Osteocyte (in vitro differentiated cells): ENCODE data around the gene ARHGEF37. TPM values are rescaled to one million over a fixed set of nuclear protein-coding genes. Genes with fewer than 3 reads are reported as not detected.

Source experiments
- DNase-seq: peaks from one replicate; pipeline ENCODE4 v3.0.0; 2021; ENCODE audit warnings: mixed read lengths; ENCODE audit not compliant: unreplicated experiment; ENCODE audit errors: extremely low spot score
- H3K27ac Mint-ChIP-seq: one replicate; pipeline ENCODE4 v1.8.0; 2021; ENCODE audit warnings: mild to moderate bottlenecking, mixed read lengths; ENCODE audit not compliant: unreplicated experiment
- H3K27me3 Mint-ChIP-seq: one replicate; pipeline ENCODE4 v1.8.0; 2021; ENCODE audit warnings: mixed read lengths; ENCODE audit not compliant: unreplicated experiment
- H3K36me3 Mint-ChIP-seq: one replicate; pipeline ENCODE4 v1.8.0; 2021; ENCODE audit warnings: mixed read lengths; ENCODE audit not compliant: unreplicated experiment
- H3K4me1 Mint-ChIP-seq: one replicate; pipeline ENCODE4 v1.8.0; 2021; ENCODE audit warnings: mixed read lengths; ENCODE audit not compliant: unreplicated experiment
- H3K4me3 Mint-ChIP-seq: one replicate; pipeline ENCODE4 v1.8.0; 2021; ENCODE audit warnings: mild to moderate bottlenecking, moderate library complexity, mixed read lengths; ENCODE audit not compliant: unreplicated experiment
- H3K9me3 Mint-ChIP-seq: one replicate; pipeline ENCODE4 v1.8.0; 2021; ENCODE audit warnings: mixed read lengths; ENCODE audit not compliant: unreplicated experiment
- total RNA-seq: library from RNA; stranded (reverse); gene quantifications from 2 replicates; pipeline ENCODE4 v1.2.1, GENCODE V29; 2021
- TF ChIP-seq, protein P1 (sequence below): fragments of 200-600 bp; sonication (generic); IDR thresholded peaks from 2 replicates; pipeline ENCODE4 v1.5.0; 2021; ENCODE audit warnings: antibody characterized with exemption, mild to moderate bottlenecking, moderate library complexity

ARHGEF37 gene
- total RNA-seq, 1 donor from 2014 or later = 8.9 TPM

DNA sequence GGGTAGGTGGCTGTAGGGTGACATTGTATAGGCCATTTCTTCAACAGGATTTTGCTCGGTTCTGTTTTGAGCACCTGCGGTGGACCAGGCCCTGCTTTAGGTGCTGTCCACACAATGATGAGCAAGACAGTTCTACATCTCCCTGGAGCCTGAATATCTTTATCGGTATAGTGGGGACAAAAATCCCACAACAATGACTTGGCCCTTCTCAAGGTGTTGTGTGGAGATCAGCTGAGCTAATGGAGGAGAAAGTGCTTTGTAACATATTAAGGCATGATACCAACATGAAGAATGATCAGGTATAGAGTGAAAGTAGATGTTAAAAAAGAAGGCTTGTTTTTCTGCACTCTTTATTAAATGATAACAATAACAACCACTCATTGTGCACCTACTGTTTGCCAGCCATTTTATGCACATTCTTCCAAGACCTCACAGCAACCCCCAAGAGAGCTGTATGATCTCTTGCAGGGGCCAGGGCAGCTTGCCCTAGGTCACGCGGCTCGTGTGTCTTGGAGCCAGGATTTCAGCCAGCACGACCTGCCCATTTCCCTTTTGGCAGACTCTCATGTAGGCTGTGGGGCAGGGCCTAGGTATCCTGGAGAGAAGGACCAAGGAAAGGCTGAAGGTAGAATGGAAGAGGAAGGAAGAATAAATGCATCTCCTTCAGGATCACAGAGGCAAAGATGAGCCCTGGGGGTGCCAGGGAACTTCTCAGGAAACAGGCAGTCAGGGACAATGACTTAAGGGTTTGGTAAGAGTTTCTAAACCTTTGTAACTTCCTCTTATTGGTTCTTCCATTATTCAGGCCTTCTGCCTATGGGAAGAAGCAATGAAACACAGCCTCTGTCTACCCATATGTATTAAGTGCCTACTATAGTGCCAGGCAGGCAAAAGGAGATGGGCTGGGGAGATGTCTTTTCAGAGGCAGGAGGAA lies 98.8 kb downstream of the ARHGEF37 start:
- H3K27ac Mint-ChIP-seq = no peak overlapping the region
- H3K36me3 Mint-ChIP-seq = no peaks in the 10 kb centered on the region
- no peaks in the 10 kb centered on the region for H3K9me3 Mint-ChIP-seq
- peaks cover 65% of the 10 kb centered on the region for H3K27me3 Mint-ChIP-seq
- no peak overlapping the region for H3K4me3 Mint-ChIP-seq
- H3K4me1 Mint-ChIP-seq = no peaks in the 10 kb centered on the region
- no peak for DNase-seq
- TF ChIP-seq, protein P1, sequence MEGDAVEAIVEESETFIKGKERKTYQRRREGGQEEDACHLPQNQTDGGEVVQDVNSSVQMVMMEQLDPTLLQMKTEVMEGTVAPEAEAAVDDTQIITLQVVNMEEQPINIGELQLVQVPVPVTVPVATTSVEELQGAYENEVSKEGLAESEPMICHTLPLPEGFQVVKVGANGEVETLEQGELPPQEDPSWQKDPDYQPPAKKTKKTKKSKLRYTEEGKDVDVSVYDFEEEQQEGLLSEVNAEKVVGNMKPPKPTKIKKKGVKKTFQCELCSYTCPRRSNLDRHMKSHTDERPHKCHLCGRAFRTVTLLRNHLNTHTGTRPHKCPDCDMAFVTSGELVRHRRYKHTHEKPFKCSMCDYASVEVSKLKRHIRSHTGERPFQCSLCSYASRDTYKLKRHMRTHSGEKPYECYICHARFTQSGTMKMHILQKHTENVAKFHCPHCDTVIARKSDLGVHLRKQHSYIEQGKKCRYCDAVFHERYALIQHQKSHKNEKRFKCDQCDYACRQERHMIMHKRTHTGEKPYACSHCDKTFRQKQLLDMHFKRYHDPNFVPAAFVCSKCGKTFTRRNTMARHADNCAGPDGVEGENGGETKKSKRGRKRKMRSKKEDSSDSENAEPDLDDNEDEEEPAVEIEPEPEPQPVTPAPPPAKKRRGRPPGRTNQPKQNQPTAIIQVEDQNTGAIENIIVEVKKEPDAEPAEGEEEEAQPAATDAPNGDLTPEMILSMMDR = no peak

GRCh38 chr5:149680810-149681221 lies 99.5 kb downstream of the ARHGEF37 start:
- TF ChIP-seq, protein P1 = no peak
- H3K4me1 Mint-ChIP-seq = no peaks in the 10 kb centered on the region
- H3K4me3 Mint-ChIP-seq = no peak overlapping the region
- H3K36me3 Mint-ChIP-seq = no peaks in the 10 kb centered on the region
- no peaks in the 10 kb centered on the region for H3K9me3 Mint-ChIP-seq
- H3K27me3 Mint-ChIP-seq = peaks cover 64% of the 10 kb centered on the region
- DNase-seq = no peak
- no peak overlapping the region for H3K27ac Mint-ChIP-seq

GRCh38 chr5:149681252-149681651 lies 100.0 kb downstream of the ARHGEF37 start:
- Mint-ChIP-seq H3K27ac (no peak overlapping the region), H3K27me3 (peaks cover 68% of the 10 kb centered on the region), H3K4me3 (no peak overlapping the region), H3K9me3 (no peaks in the 10 kb centered on the region), H3K36me3 (no peaks in the 10 kb centered on the region), H3K4me1 (no peaks in the 10 kb centered on the region)
- TF ChIP-seq, protein P1 = no peak
- DNase-seq = peak; percentile 34

DNA sequence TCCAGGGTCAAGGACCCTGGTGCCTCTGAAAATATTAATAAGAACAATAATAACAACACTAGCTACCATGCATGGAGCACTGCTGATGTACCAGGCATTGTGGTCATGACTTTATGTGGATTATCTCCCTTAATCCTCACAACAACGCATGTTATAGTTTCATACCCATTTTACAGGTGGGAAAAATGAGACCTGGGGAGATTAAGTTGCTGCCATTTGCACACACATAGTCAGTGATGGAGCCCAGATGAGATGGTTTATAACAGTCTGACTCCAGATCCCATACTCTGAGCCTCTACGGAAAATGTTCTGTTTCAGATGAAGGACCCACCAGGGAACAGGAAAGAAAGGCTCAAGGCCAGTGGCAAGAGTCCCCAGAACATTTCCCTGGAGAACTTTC lies 100.6 kb downstream of the ARHGEF37 start:
- Mint-ChIP-seq H3K36me3 (no peaks in the 10 kb centered on the region), H3K27me3 (peaks cover 74% of the 10 kb centered on the region), H3K27ac (no peak overlapping the region), H3K4me1 (no peaks in the 10 kb centered on the region), H3K4me3 (no peak overlapping the region), H3K9me3 (no peaks in the 10 kb centered on the region)
- peak; percentile 34 for DNase-seq
- TF ChIP-seq, protein P1 = no peak

GRCh38 chr5:149682532-149683075 lies 101.3 kb downstream of the ARHGEF37 start:
- DNase-seq = no peak
- Mint-ChIP-seq H3K9me3 (no peaks in the 10 kb centered on the region), H3K4me3 (no peak overlapping the region), H3K27me3 (peaks cover 79% of the 10 kb centered on the region), H3K4me1 (no peaks in the 10 kb centered on the region), H3K36me3 (no peaks in the 10 kb centered on the region), H3K27ac (no peak overlapping the region)
- TF ChIP-seq, protein P1 = no peak
